Hepatocyte (in vitro differentiated cells): ENCODE data around the gene SNAPIN. TPM values are rescaled to one million over a fixed set of nuclear protein-coding genes. Genes with fewer than 3 reads are reported as not detected.

Experiments used
- DNase-seq: peaks from one replicate; pipeline ENCODE4 v3.0.0-alpha.2; 2016; ENCODE audit warnings: low spot score
- H2AFZ ChIP-seq: fragments of 200-600 bp; sonication (generic); 2 replicates; pipeline ENCODE4 v1.6.0; 2016; ENCODE audit warnings: antibody characterized with exemption, mild to moderate bottlenecking
- H3K27ac ChIP-seq: fragments of 200-600 bp; sonication (generic); 2 replicates; pipeline ENCODE4 v1.5.1; 2016; ENCODE audit warnings: mild to moderate bottlenecking
- H3K27me3 ChIP-seq: fragments of 200-600 bp; sonication (generic); 2 replicates; pipeline ENCODE4 v1.6.1; 2016
- H3K36me3 ChIP-seq: fragments of 200-600 bp; sonication (generic); replicated peaks from 2 replicates; pipeline ENCODE4 v1.5.1; 2016; ENCODE audit warnings: low read depth; ENCODE audit not compliant: insufficient read depth
- H3K4me1 ChIP-seq: fragments of 200-600 bp; sonication (generic); 2 replicates; pipeline ENCODE4 v1.5.1; 2016; ENCODE audit warnings: mild to moderate bottlenecking, moderate library complexity; ENCODE audit not compliant: insufficient read depth
- H3K4me2 ChIP-seq: fragments of 200-600 bp; sonication (generic); 2 replicates; pipeline ENCODE4 v1.6.0; 2016
- H3K4me3 ChIP-seq: fragments of 200-600 bp; sonication (generic); 2 replicates; pipeline ENCODE4 v1.5.1; 2016; ENCODE audit warnings: mild to moderate bottlenecking
- H3K79me2 ChIP-seq: fragments of 200-600 bp; sonication (generic); 2 replicates; pipeline ENCODE4 v1.6.0; 2017; ENCODE audit warnings: mild to moderate bottlenecking
- H3K9me2 ChIP-seq: fragments of 200-600 bp; sonication (generic); replicated peaks from 2 replicates; pipeline ENCODE4 v1.6.0; 2017; ENCODE audit warnings: mild to moderate bottlenecking; ENCODE audit not compliant: insufficient read depth
- H3K9me3 ChIP-seq: fragments of 200-600 bp; sonication (generic); 2 replicates; pipeline ENCODE4 v1.5.1; 2016; ENCODE audit warnings: low read depth, mild to moderate bottlenecking
- H4K20me1 ChIP-seq: fragments of 200-600 bp; sonication (generic); 2 replicates; pipeline ENCODE4 v1.6.0; 2016; ENCODE audit warnings: mild to moderate bottlenecking; ENCODE audit not compliant: insufficient read depth, poor library complexity, severe bottlenecking
- EZH2 ChIP-seq: fragments of 200-600 bp; sonication (generic); IDR thresholded peaks from 2 replicates; pipeline ENCODE4 v1.6.1; 2016; ENCODE audit warnings: antibody characterized with exemption, mild to moderate bottlenecking, borderline replicate concordance
- EZH2phosphoT487 ChIP-seq: fragments of 200-600 bp; sonication (generic); IDR thresholded peaks from one replicate; pipeline ENCODE4 v1.6.1; 2018; ENCODE audit warnings: antibody characterized with exemption, mild to moderate bottlenecking, low read depth, moderate library complexity; ENCODE audit not compliant: unreplicated experiment, severe bottlenecking
- WGBS: methylation state at CpG from one replicate; pipeline ENCODE4 v1.1.6; 2016; ENCODE audit warnings: low lambda C conversion rate; ENCODE audit errors: missing lambda C conversion rate; 5-methylcytosine and 5-hydroxymethylcytosine counted together
- polyA plus RNA-seq: library from polyadenylated mRNA; unstranded; fragments of >200 nt; fragmentation: Nextera tagmentation; extraction: Ambion mirVana; gene quantifications from 2 replicates; pipeline ENCODE4 v1.2.1, GENCODE V29; 2016
- total RNA-seq: library from RNA; depleted of rRNA; stranded (reverse); fragments of >200 nt; gene quantifications from 2 replicates; pipeline ENCODE4 v1.2.3, GENCODE V29; 2014
- TF ChIP-seq, protein P1 (sequence below): fragments of 200-600 bp; sonication (generic); IDR thresholded peaks from 2 replicates; pipeline ENCODE4 v1.5.1; 2016; ENCODE audit warnings: antibody characterized with exemption, mild to moderate bottlenecking; ENCODE audit not compliant: poor library complexity

The SNAPIN gene
- total and polyA plus RNA-seq, 2 experiments from 2014 or later: 41.4 to 63.2 TPM

DNA sequence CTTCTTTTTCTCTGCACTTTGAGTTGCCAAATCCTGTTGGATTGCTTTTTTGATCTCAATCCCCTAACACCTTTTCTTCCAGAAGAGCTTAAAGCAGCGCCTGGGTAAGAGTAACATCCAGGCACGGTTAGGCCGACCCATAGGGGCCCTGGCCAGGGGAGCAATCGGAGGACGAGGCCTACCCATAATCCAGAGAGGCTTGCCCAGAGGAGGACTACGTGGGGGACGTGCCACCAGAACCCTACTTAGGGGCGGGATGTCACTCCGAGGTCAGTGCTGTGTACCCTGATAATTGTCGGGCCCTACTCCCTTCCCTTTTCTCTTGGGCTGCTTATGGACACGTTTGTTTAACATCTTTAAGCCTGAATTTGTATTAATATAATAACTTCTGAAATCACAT, 16.3 kb upstream of the SNAPIN start:
- Histone ChIP-seq H3K9me2 (no peaks in the 10 kb centered on the region), H3K4me2 (no peak overlapping the region), H2AFZ (no peak overlapping the region), H3K79me2 (peaks cover 61% of the 10 kb centered on the region), H3K27ac (no peak overlapping the region), H4K20me1 (peaks cover 25% of the 10 kb centered on the region), H3K9me3 (no peaks in the 10 kb centered on the region), H3K4me3 (no peak overlapping the region), H3K36me3 (peaks cover 19% of the 10 kb centered on the region), H3K27me3 (no peaks in the 10 kb centered on the region), H3K4me1 (peaks cover 11% of the 10 kb centered on the region)
- DNase-seq: no peak
- TF ChIP-seq EZH2: no peak
- TF ChIP-seq, protein P1, sequence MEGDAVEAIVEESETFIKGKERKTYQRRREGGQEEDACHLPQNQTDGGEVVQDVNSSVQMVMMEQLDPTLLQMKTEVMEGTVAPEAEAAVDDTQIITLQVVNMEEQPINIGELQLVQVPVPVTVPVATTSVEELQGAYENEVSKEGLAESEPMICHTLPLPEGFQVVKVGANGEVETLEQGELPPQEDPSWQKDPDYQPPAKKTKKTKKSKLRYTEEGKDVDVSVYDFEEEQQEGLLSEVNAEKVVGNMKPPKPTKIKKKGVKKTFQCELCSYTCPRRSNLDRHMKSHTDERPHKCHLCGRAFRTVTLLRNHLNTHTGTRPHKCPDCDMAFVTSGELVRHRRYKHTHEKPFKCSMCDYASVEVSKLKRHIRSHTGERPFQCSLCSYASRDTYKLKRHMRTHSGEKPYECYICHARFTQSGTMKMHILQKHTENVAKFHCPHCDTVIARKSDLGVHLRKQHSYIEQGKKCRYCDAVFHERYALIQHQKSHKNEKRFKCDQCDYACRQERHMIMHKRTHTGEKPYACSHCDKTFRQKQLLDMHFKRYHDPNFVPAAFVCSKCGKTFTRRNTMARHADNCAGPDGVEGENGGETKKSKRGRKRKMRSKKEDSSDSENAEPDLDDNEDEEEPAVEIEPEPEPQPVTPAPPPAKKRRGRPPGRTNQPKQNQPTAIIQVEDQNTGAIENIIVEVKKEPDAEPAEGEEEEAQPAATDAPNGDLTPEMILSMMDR: no peak
- TF ChIP-seq EZH2phosphoT487: no peak
- 92% methylated on average over 11 of the region's 11 CpGs for WGBS

DNA sequence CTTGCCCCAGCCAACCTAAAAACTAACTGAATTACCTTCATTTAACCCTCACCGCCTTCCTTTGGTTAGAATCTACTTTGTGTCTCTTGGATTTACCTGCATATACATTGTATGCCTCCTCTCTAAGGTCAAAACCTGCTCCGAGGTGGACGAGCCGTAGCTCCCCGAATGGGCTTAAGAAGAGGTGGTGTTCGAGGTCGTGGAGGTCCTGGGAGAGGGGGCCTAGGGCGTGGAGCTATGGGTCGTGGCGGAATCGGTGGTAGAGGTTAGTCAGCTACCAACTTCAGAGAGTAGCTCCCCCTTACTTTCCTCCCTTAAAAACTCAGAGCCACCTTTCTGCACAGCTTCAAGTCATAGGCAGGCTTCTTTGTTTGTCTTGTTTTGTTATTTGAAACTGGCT, 15.4 kb upstream of the SNAPIN start:
- Histone ChIP-seq H4K20me1 (peaks cover 19% of the 10 kb centered on the region), H2AFZ (no peak overlapping the region), H3K9me2 (no peaks in the 10 kb centered on the region), H3K9me3 (no peaks in the 10 kb centered on the region), H3K4me3 (no peak overlapping the region), H3K79me2 (peaks cover 52% of the 10 kb centered on the region), H3K27ac (no peak overlapping the region), H3K4me2 (no peak overlapping the region), H3K27me3 (no peaks in the 10 kb centered on the region), H3K4me1 (peaks cover 11% of the 10 kb centered on the region), H3K36me3 (peaks cover 19% of the 10 kb centered on the region)
- DNase-seq: no peak
- no peak for TF ChIP-seq EZH2phosphoT487
- no peak for TF ChIP-seq EZH2
- TF ChIP-seq, protein P1: no peak
- WGBS: 89% methylated on average over 11 of the region's 11 CpGs

- Histone ChIP-seq H3K36me3 (peaks cover 19% of the 10 kb centered on the region), H3K9me2 (no peaks in the 10 kb centered on the region), H4K20me1 (peaks cover 14% of the 10 kb centered on the region), H3K4me2 (no peak overlapping the region), H3K4me3 (no peak overlapping the region), H2AFZ (no peak overlapping the region), H3K27me3 (no peaks in the 10 kb centered on the region), H3K9me3 (no peaks in the 10 kb centered on the region), H3K27ac (peak overlapping the region; percentile 39), H3K4me1 (peaks cover 11% of the 10 kb centered on the region), H3K79me2 (peaks cover 44% of the 10 kb centered on the region)
- no peak for DNase-seq
- TF ChIP-seq, protein P1: no peak
- no peak for TF ChIP-seq EZH2
Measured at GRCh38 chr1:153643816-153644215, 14.7 kb upstream of the SNAPIN start.

- Histone ChIP-seq H3K4me2 (no peak overlapping the region), H3K4me1 (peaks cover 8% of the 10 kb centered on the region), H3K9me2 (no peaks in the 10 kb centered on the region), H3K36me3 (peaks cover 11% of the 10 kb centered on the region), H3K27ac (no peak overlapping the region), H3K27me3 (no peaks in the 10 kb centered on the region), H3K9me3 (no peaks in the 10 kb centered on the region), H2AFZ (no peak overlapping the region), H3K4me3 (no peak overlapping the region), H3K79me2 (peaks cover 15% of the 10 kb centered on the region), H4K20me1 (peaks cover 4% of the 10 kb centered on the region)
- 95% methylated on average over 5 of the region's 5 CpGs for WGBS
- TF ChIP-seq EZH2phosphoT487 (no peak), EZH2 (no peak)
- TF ChIP-seq, protein P1: no peak
- no peak for DNase-seq
Measured at GRCh38 chr1:153646672-153647345, 11.7 kb upstream of the SNAPIN start.
